GM23338 (cell line): ENCODE data around the gene PCBP3. TPM values are rescaled to one million over a fixed set of nuclear protein-coding genes. Genes with fewer than 3 reads are reported as not detected.

Experiments used
- ATAC-seq: fragments of 200-7000 bp; cut with Tn5 transposase; 3 replicates; pipeline ENCODE4 v1.9.1; 2020
- DNase-seq: peaks from one replicate; pipeline ENCODE4 v3.0.0-alpha.2; 2015; ENCODE audit warnings: low spot score
- H2AFZ ChIP-seq: fragments of 200-600 bp; sonication (generic); 2 replicates; pipeline ENCODE4 v1.8.0; 2016; ENCODE audit warnings: antibody characterized with exemption, mild to moderate bottlenecking, moderate library complexity
- H3F3A ChIP-seq: fragments of 200-600 bp; sonication (generic); replicated peaks from 2 replicates; pipeline ENCODE4 v1.8.0; 2017; ENCODE audit warnings: antibody characterized with exemption, mixed run types, low read depth
- H3K27ac ChIP-seq: fragments of 200-600 bp; sonication (generic); 2 replicates; pipeline ENCODE4 v1.6.1; 2016; ENCODE audit warnings: low read depth
- H3K27me3 ChIP-seq: fragments of 200-600 bp; sonication (generic); 2 replicates; pipeline ENCODE4 v1.8.0; 2016; ENCODE audit warnings: mild to moderate bottlenecking, mixed run types, moderate library complexity; ENCODE audit not compliant: insufficient read depth
- H3K36me3 ChIP-seq: fragments of 200-600 bp; sonication (generic); 2 replicates; pipeline ENCODE4 v1.8.0; 2016; ENCODE audit warnings: mild to moderate bottlenecking; ENCODE audit not compliant: insufficient read depth
- H3K4me1 ChIP-seq: fragments of 200-600 bp; sonication (generic); 2 replicates; pipeline ENCODE4 v1.8.0; 2016; ENCODE audit warnings: mild to moderate bottlenecking, moderate library complexity; ENCODE audit not compliant: insufficient read depth
- H3K4me2 ChIP-seq: fragments of 200-600 bp; sonication (generic); 2 replicates; pipeline ENCODE4 v1.7.1; 2017; ENCODE audit warnings: mixed run types
- H3K4me3 ChIP-seq: fragments of 200-600 bp; sonication (generic); 2 replicates; pipeline ENCODE4 v1.6.1; 2016; ENCODE audit warnings: mixed run types
- H3K79me2 ChIP-seq: fragments of 200-600 bp; sonication (generic); replicated peaks from 2 replicates; pipeline ENCODE4 v1.8.0; 2017; ENCODE audit warnings: mild to moderate bottlenecking; ENCODE audit not compliant: insufficient read depth
- H3K9me2 ChIP-seq: fragments of 200-600 bp; sonication (generic); 2 replicates; pipeline ENCODE4 v1.8.0; 2017; ENCODE audit not compliant: insufficient read depth
- H4K20me1 ChIP-seq: fragments of 200-600 bp; sonication (generic); replicated peaks from 2 replicates; pipeline ENCODE4 v1.8.0; 2017; ENCODE audit warnings: mild to moderate bottlenecking; ENCODE audit not compliant: insufficient read depth
- H3K27ac Mint-ChIP-seq: 2 replicates; pipeline ENCODE4 v1.8.0; 2020; ENCODE audit warnings: inconsistent platforms, mild to moderate bottlenecking, moderate library complexity, mixed read lengths
- H3K27me3 Mint-ChIP-seq: 3 replicates; pipeline ENCODE4 v1.8.0; 2022; ENCODE audit warnings: low read depth, mild to moderate bottlenecking, moderate library complexity, mixed read lengths, inconsistent platforms; ENCODE audit not compliant: insufficient read depth, poor library complexity
- H3K36me3 Mint-ChIP-seq: 3 replicates; pipeline ENCODE4 v1.8.0; 2021; ENCODE audit warnings: low read depth, mild to moderate bottlenecking, inconsistent platforms, moderate library complexity, mixed read lengths
- H3K4me1 Mint-ChIP-seq: 3 replicates; pipeline ENCODE4 v1.8.0; 2020; ENCODE audit warnings: mild to moderate bottlenecking, inconsistent platforms, mixed read lengths
- H3K4me3 Mint-ChIP-seq: 3 replicates; pipeline ENCODE4 v1.8.0; 2021; ENCODE audit warnings: moderate library complexity, mild to moderate bottlenecking, inconsistent platforms, mixed read lengths
- H3K9me3 Mint-ChIP-seq: 3 replicates; pipeline ENCODE4 v1.8.0; 2020; ENCODE audit warnings: moderate library complexity, mild to moderate bottlenecking, inconsistent platforms, mixed read lengths
- CTCF ChIP-seq, 2 experiments: fragments of 200-600 bp in 1 of 2; sonication (generic) in 1 of 2; conservative IDR thresholded peaks; 2 replicates each; pipeline versions ENCODE4 v1.5.1 to v1.6.1; 2016 to 2017; ENCODE audit warnings: antibody characterized with exemption in 2 of 2, low read depth in 2 of 2, mild to moderate bottlenecking in 2 of 2, moderate library complexity in 1 of 2
- EZH2 ChIP-seq: fragments of 200-600 bp; sonication (generic); IDR thresholded peaks from one replicate; pipeline ENCODE4 v1.8.0; 2017; ENCODE audit warnings: antibody characterized with exemption, mild to moderate bottlenecking, low read depth; ENCODE audit not compliant: unreplicated experiment
- EZH2phosphoT487 ChIP-seq: fragments of 200-600 bp; sonication (generic); IDR thresholded peaks from one replicate; pipeline ENCODE4 v1.8.1; 2018; ENCODE audit warnings: antibody characterized with exemption; ENCODE audit not compliant: unreplicated experiment
- JUNB ChIP-seq: IDR thresholded peaks from one replicate; pipeline ENCODE4 v1.6.1; 2016; ENCODE audit warnings: antibody characterized with exemption; ENCODE audit not compliant: unreplicated experiment
- POLR2AphosphoS5 ChIP-seq: IDR thresholded peaks from 2 replicates; pipeline ENCODE4 v1.6.1; 2016; ENCODE audit warnings: antibody characterized with exemption, low read depth
- STAT1 ChIP-seq: IDR thresholded peaks from one replicate; pipeline ENCODE4 v1.6.1; 2016; ENCODE audit warnings: antibody characterized with exemption; ENCODE audit not compliant: unreplicated experiment
- ZNF114 ChIP-seq: fragments of 250-450 bp; sonication (Bioruptor Pico); IDR thresholded peaks from 2 replicates; pipeline ENCODE4 v1.5.0; 2020; ENCODE audit warnings: mild to moderate bottlenecking, moderate library complexity
- ZNF331 ChIP-seq: fragments of 250-450 bp; sonication (Bioruptor Pico); IDR thresholded peaks from 2 replicates; pipeline ENCODE4 v1.5.0; 2020; ENCODE audit warnings: low read depth, mild to moderate bottlenecking, moderate library complexity
- polyA plus RNA-seq: library from polyadenylated mRNA; unstranded; fragments of >200 nt; fragmentation: Nextera tagmentation; extraction: Ambion mirVana; gene quantifications from 2 replicates; pipeline ENCODE4 v1.2.1, GENCODE V29; 2016
- total RNA-seq: library from RNA; depleted of rRNA; stranded (reverse); fragments of >200 nt; shearing (Covaris generic); gene quantifications from 2 replicates; pipeline ENCODE4 v1.2.3, GENCODE V29; 2014
- TF ChIP-seq, protein P1 (sequence below): IDR thresholded peaks from one replicate; pipeline ENCODE4 v1.6.1; 2018; ENCODE audit warnings: antibody characterized with exemption; ENCODE audit not compliant: unreplicated experiment
- TF ChIP-seq, protein P2 (sequence below): IDR thresholded peaks from 2 replicates; pipeline ENCODE4 v1.6.1; 2016; ENCODE audit warnings: antibody characterized with exemption

Gene PCBP3
- total and polyA plus RNA-seq, 2 experiments from 2014 or later = 7.1 to 9.1 TPM

DNA sequence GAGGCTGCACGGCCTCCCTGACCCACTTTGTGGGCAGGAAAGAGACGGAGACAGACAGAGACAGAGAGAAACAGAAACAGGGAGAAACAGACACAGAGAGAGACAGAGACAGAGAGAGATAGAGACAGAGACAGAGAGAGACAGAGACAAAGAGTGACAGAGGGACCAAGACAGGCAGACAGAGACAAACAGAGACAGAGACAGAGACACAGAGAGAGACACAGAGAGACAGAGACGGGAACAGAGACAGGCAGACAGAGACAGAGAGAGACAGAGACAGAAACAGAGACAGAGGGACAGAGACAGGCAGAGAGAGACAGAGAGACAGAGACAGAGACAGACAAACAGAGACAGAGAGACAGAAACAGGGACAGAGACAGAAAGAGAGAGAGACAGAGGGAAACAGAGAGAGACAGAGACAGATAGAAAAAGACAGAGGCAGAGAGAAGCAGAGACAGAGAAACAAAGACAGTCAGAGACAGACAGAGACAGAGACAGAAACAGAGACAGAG is 341.1 kb downstream of the PCBP3 start (continued):
- TF ChIP-seq EZH2 = no peak
- no peak for TF ChIP-seq ZNF114 (CRISPR knock-in tag)
- TF ChIP-seq POLR2AphosphoS5 = no peak
- no peak for TF ChIP-seq EZH2phosphoT487
- TF ChIP-seq, protein P1, sequence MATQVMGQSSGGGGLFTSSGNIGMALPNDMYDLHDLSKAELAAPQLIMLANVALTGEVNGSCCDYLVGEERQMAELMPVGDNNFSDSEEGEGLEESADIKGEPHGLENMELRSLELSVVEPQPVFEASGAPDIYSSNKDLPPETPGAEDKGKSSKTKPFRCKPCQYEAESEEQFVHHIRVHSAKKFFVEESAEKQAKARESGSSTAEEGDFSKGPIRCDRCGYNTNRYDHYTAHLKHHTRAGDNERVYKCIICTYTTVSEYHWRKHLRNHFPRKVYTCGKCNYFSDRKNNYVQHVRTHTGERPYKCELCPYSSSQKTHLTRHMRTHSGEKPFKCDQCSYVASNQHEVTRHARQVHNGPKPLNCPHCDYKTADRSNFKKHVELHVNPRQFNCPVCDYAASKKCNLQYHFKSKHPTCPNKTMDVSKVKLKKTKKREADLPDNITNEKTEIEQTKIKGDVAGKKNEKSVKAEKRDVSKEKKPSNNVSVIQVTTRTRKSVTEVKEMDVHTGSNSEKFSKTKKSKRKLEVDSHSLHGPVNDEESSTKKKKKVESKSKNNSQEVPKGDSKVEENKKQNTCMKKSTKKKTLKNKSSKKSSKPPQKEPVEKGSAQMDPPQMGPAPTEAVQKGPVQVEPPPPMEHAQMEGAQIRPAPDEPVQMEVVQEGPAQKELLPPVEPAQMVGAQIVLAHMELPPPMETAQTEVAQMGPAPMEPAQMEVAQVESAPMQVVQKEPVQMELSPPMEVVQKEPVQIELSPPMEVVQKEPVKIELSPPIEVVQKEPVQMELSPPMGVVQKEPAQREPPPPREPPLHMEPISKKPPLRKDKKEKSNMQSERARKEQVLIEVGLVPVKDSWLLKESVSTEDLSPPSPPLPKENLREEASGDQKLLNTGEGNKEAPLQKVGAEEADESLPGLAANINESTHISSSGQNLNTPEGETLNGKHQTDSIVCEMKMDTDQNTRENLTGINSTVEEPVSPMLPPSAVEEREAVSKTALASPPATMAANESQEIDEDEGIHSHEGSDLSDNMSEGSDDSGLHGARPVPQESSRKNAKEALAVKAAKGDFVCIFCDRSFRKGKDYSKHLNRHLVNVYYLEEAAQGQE = no peak
- TF ChIP-seq, protein P2, sequence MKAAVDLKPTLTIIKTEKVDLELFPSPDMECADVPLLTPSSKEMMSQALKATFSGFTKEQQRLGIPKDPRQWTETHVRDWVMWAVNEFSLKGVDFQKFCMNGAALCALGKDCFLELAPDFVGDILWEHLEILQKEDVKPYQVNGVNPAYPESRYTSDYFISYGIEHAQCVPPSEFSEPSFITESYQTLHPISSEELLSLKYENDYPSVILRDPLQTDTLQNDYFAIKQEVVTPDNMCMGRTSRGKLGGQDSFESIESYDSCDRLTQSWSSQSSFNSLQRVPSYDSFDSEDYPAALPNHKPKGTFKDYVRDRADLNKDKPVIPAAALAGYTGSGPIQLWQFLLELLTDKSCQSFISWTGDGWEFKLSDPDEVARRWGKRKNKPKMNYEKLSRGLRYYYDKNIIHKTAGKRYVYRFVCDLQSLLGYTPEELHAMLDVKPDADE = no peak
- TF ChIP-seq JUNB = no peak

GRCh38 chr21:45985471-45986315 is 342.2 kb downstream of the PCBP3 start:
- Histone ChIP-seq H2AFZ (no peak overlapping the region), H3F3A (peaks cover 13% of the 10 kb centered on the region), H3K4me2 (no peak overlapping the region), H3K27me3 (peaks cover 8% of the 10 kb centered on the region; the same call in 1 of the 2 replicates), H3K9me2 (no peaks in the 10 kb centered on the region), H3K4me3 (no peak overlapping the region), H3K79me2 (peaks cover 4% of the 10 kb centered on the region; the same call in 1 of the 2 replicates), H4K20me1 (peaks cover 6% of the 10 kb centered on the region; the same call in 1 of the 2 replicates), H3K27ac (no peak overlapping the region), H3K36me3 (peaks cover 3% of the 10 kb centered on the region; the same call in 1 of the 2 replicates), H3K4me1 (no peaks in the 10 kb centered on the region; the same call in 1 of the 2 replicates)
- no peak for DNase-seq
- ATAC-seq = no peak
- H3K4me1 Mint-ChIP-seq = peaks cover 2% of the 10 kb centered on the region; the same call in 1 of the 3 replicates
- TF ChIP-seq EZH2 = no peak
- no peak for TF ChIP-seq EZH2phosphoT487
- no peak for TF ChIP-seq STAT1
- no peak for TF ChIP-seq ZNF114 (CRISPR knock-in tag)
- TF ChIP-seq CTCF (conservative IDR thresholded peaks at IDR 0.05; ENCODE audit: low read depth in 2 of 2) = no peak
- no peak for TF ChIP-seq POLR2AphosphoS5
- TF ChIP-seq ZNF331 = no peak
- no peaks in the 10 kb centered on the region for H3K27me3 Mint-ChIP-seq
- no peak overlapping the region for H3K27ac Mint-ChIP-seq
- H3K4me3 Mint-ChIP-seq = no peak overlapping the region
- no peaks in the 10 kb centered on the region for H3K9me3 Mint-ChIP-seq
- H3K36me3 Mint-ChIP-seq = peaks cover 15% of the 10 kb centered on the region
